Nephron progenitor cell (in vitro differentiated cells): ENCODE measurements around the gene TPD52L2.

Experiments
- DNase-seq: peaks from one replicate; pipeline ENCODE4 v3.0.0; 2021
- H3K27ac Mint-ChIP-seq: 2 replicates; pipeline ENCODE4 v1.8.0; 2021; ENCODE audit warnings: mild to moderate bottlenecking, moderate library complexity, mixed read lengths
- H3K27me3 Mint-ChIP-seq: 2 replicates; pipeline ENCODE4 v1.8.0; 2021; ENCODE audit warnings: mild to moderate bottlenecking, low read depth, mixed read lengths; ENCODE audit not compliant: poor library complexity
- H3K36me3 Mint-ChIP-seq: 2 replicates; pipeline ENCODE4 v1.8.0; 2021; ENCODE audit warnings: low read depth, mixed read lengths
- H3K4me1 Mint-ChIP-seq: 2 replicates; pipeline ENCODE4 v1.8.0; 2021; ENCODE audit warnings: mixed read lengths
- H3K4me3 Mint-ChIP-seq: 2 replicates; pipeline ENCODE4 v1.8.0; 2021; ENCODE audit warnings: mild to moderate bottlenecking, moderate library complexity, mixed read lengths
- H3K9me3 Mint-ChIP-seq: 2 replicates; pipeline ENCODE4 v1.8.0; 2021; ENCODE audit warnings: mild to moderate bottlenecking, moderate library complexity, mixed read lengths
- TF ChIP-seq, protein P1 (sequence below): fragments of 200-600 bp; sonication (generic); IDR thresholded peaks from 2 replicates; pipeline ENCODE4 v1.5.0; 2021; ENCODE audit warnings: antibody characterized with exemption

TPD52L2 gene

DNA sequence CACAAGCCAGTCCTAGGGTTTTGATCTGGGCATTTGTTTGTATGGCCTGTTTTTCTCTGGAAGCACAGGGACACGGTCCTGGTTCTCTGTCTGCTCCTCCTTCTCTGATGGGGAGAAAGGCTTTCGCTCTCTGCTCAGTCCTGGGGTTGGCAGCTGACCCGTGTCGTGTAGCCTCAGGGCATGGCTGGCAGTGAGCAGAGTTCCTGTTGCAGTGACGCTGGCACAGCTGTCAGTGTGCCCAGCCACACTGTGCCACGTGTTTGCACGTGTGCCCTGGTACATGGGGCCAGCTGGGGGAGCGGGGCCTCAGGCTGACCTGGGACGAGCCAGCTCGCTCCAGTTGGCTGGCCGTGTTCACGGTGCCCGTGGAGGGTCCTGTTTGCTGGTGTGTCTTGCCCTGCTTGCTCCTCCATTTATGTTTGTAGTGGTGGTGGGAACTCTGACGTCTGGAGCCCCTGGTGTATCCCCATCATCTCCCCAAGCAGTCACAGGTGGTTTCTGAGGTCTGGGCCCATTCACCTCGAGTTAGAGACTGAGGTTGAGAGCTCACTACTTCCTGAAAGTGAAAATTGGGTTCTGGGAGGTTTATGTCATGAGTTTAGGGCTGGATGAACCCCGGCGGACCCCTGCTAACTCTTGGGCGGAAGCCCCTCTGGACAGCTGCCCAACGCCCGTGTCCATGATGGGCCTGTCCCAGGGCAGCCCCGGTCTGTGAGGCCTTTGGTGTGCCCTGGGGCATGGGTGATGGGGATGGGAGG is 19.6 kb downstream of the TPD52L2 start:
- TF ChIP-seq, protein P1, sequence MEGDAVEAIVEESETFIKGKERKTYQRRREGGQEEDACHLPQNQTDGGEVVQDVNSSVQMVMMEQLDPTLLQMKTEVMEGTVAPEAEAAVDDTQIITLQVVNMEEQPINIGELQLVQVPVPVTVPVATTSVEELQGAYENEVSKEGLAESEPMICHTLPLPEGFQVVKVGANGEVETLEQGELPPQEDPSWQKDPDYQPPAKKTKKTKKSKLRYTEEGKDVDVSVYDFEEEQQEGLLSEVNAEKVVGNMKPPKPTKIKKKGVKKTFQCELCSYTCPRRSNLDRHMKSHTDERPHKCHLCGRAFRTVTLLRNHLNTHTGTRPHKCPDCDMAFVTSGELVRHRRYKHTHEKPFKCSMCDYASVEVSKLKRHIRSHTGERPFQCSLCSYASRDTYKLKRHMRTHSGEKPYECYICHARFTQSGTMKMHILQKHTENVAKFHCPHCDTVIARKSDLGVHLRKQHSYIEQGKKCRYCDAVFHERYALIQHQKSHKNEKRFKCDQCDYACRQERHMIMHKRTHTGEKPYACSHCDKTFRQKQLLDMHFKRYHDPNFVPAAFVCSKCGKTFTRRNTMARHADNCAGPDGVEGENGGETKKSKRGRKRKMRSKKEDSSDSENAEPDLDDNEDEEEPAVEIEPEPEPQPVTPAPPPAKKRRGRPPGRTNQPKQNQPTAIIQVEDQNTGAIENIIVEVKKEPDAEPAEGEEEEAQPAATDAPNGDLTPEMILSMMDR, result no peak
- no peak overlapping the region for H3K4me3 Mint-ChIP-seq
- H3K4me1 Mint-ChIP-seq, result no peaks in the 10 kb centered on the region
- H3K27me3 Mint-ChIP-seq, result peaks cover 3% of the 10 kb centered on the region
- H3K9me3 Mint-ChIP-seq, result no peaks in the 10 kb centered on the region
- no peak overlapping the region for H3K27ac Mint-ChIP-seq
- H3K36me3 Mint-ChIP-seq, result peaks cover 23% of the 10 kb centered on the region
- no peak for DNase-seq

DNA sequence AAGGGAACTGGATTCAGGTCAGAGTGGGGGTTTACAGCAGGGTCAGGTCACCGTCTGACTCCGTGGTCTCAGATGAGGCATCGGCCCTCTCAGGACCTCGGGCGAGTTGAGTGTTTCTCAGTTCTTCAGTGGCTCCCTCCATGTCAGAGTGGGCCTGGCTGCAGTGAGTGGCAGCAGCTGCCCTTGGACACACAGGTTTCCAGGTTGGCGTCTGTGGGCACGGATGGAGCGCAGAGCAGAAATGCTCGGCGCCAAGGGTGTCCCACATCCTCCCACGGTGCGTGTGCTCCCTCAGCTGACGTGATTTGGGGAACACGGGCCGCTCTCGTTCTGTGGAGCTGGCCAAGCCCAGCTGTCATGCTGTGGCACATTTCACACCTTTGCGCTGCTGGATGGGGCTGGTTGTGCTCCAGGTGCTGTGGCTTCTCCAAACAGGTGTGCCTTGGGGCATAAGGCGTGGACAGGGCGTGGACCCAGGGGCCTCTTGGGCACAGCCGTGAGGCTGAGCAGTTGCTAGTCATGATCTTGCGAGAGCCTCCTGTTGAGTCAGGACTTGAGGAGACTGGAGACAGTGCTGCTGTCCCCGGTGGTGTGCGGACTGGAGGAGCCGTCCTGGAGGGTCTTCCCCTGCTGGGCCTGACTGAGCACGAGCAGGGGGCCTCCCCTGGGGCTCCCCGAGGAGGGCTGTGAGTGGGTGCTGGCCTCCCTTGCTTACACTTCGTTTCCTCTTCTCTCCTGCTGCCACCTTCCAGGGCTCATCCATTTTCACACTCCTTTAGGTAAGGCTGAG is 20.4 kb downstream of the TPD52L2 start:
- Mint-ChIP-seq H3K36me3 (peaks cover 30% of the 10 kb centered on the region), H3K9me3 (no peaks in the 10 kb centered on the region), H3K4me3 (no peak overlapping the region), H3K27ac (no peak overlapping the region), H3K4me1 (no peaks in the 10 kb centered on the region), H3K27me3 (peaks cover 3% of the 10 kb centered on the region)
- TF ChIP-seq, protein P1, result no peak
- no peak for DNase-seq

DNA sequence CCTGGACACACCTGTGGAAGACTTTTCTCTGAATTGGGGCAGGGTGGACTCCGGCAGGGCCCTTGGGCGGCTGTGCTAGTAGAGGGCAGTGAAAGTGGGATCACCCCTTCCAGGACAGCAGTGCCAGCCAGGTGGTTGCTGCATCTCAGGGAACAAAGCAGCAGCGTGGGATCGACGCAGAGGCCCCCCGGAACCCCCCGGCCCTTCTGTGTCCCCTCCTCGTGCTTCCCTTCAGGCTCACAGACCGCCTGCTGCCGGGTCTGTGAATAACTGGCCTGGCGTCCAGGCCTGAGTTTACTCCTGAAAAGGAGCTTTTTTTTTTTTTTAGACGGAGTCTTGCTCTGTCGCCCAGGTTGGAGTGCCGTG is 21.0 kb downstream of the TPD52L2 start:
- H3K27me3 Mint-ChIP-seq, result peaks cover 3% of the 10 kb centered on the region
- no peak for DNase-seq
- no peak overlapping the region for H3K27ac Mint-ChIP-seq
- no peaks in the 10 kb centered on the region for H3K9me3 Mint-ChIP-seq
- H3K36me3 Mint-ChIP-seq, result peaks cover 33% of the 10 kb centered on the region
- H3K4me1 Mint-ChIP-seq, result no peaks in the 10 kb centered on the region
- TF ChIP-seq, protein P1, result no peak
- H3K4me3 Mint-ChIP-seq, result no peak overlapping the region

DNA sequence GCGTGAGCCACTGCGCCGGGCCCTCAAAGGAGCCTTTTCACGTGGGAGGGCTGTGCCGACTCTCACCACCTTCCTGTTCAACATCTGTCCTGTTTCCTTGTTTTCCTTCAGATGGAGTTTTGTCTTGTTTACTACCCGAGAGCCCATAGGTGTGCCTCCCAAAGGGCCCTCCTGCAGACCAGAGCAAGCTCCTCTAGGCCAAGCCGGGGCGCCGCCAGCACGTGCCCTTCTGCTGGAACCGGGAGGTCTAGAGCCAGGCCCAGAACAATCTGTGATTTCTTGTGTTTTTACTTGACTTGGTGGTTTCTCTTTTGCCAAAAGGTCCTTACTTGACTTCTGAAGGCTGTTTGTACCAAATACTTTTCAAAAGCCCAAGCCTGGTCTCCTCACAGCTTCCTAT is 21.9 kb downstream of the TPD52L2 start:
- peaks cover 3% of the 10 kb centered on the region for H3K27me3 Mint-ChIP-seq
- no peaks in the 10 kb centered on the region for H3K9me3 Mint-ChIP-seq
- TF ChIP-seq, protein P1, result no peak
- H3K4me1 Mint-ChIP-seq, result no peaks in the 10 kb centered on the region
- H3K27ac Mint-ChIP-seq, result peak overlapping the region; percentile 79
- no peak for DNase-seq
- H3K36me3 Mint-ChIP-seq, result peaks cover 40% of the 10 kb centered on the region
- H3K4me3 Mint-ChIP-seq, result no peak overlapping the region

DNA sequence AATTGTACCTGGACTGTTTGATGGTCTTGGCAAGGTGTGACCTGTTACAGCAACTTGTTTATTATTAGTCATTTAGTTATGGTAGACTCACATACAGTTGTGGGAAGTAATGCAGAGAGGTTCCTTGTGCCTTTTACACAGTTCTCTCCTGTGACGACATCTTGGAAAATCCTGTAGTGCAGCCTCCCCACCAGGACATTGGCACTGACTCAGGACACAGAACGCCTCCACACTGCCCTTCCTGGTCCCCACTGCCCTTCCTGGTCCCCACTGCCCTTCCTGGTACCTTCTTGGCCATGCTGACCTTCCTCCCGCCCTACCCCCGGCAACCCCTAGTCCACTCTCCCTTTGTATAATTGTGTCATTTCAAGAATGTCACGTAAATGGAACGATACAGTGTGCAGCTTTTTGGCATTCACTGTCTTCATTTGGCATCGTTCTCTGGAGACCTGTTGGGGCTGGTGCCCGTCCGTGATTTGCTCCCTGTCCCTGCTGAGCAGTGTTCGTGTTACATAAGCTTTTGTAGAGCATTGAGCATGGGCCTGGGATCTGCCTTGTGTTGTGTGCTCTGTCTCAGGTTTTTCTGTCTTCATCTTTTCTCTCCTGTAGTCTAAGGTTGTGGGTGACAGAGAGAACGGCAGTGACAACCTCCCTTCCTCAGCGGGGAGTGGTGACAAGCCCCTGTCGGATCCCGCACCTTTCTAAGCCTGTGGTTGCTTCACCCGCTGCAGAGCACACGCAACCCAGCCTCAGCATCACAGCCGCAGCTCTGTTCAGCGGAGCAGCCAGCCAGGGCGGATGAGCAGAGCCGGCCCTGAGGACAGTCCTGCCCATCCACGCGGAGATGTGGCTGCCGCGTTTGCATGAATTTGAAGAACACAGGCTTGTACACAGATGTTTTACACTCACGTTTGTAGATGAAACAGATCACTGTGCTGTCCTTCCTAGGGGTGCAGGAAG is 24.5 kb downstream of the TPD52L2 start:
- TF ChIP-seq, protein P1, result no peak
- DNase-seq, result no peak
- peaks cover 3% of the 10 kb centered on the region for H3K27me3 Mint-ChIP-seq
- H3K4me3 Mint-ChIP-seq, result no peak overlapping the region
- peaks cover 7% of the 10 kb centered on the region for H3K4me1 Mint-ChIP-seq
- H3K36me3 Mint-ChIP-seq, result peaks cover 35% of the 10 kb centered on the region
- peak overlapping the region; percentile 71 for H3K27ac Mint-ChIP-seq
- H3K9me3 Mint-ChIP-seq, result no peaks in the 10 kb centered on the region
